Stomach (tissue), 9 donors: ENCODE results near the gene ALDOA. TPM values are rescaled to one million over a fixed set of nuclear protein-coding genes. Genes with fewer than 3 reads are reported as not detected.

Experiments used
- DNase-seq, 2 donors: peaks; one replicate each; pipeline versions ENCODE4 v3.0.0 to v3.0.0-alpha.2; 2013 to 2019
- H3K27ac ChIP-seq, 5 donors: fragments of 200-600 bp in 4 of 5; sonication (generic) in 4 of 5; one replicate each; pipeline ENCODE4 v1.5.1; 2013 to 2019; ENCODE audit warnings: mild to moderate bottlenecking in 1 of 5, moderate library complexity in 1 of 5
- H3K27me3 ChIP-seq, 3 donors: fragments of 200-600 bp; sonication (generic); one replicate each; pipeline ENCODE4 v1.5.1; 2017 to 2019; ENCODE audit warnings: mixed run types in 1 of 3
- H3K36me3 ChIP-seq, 4 donors: fragments of 200-600 bp; sonication (generic); 1 replicate in 3 of 4; 2 replicates in 1 of 4; pipeline ENCODE4 v1.5.1; 2016 to 2019
- H3K4me1 ChIP-seq, 4 donors: fragments of 200-600 bp; sonication (generic); one replicate each; pipeline ENCODE4 v1.5.1; 2016 to 2019
- H3K4me3 ChIP-seq, 4 donors: fragments of 200-600 bp; sonication (generic) in 3 of 4; one replicate each; pipeline ENCODE4 v1.5.1; 2016 to 2019; ENCODE audit warnings: mild to moderate bottlenecking in 1 of 4
- H3K9me3 ChIP-seq, 4 donors: fragments of 200-600 bp; sonication (generic); one replicate each; pipeline ENCODE4 v1.5.1; 2016 to 2019
- CTCF ChIP-seq, 7 experiments: fragments of 450-650 bp in 4 of 7; fragments of 200-600 bp in 3 of 7; sonication (generic) in 3 of 7; IDR thresholded peaks; one replicate each; pipeline ENCODE4 v1.5.1; 2016 to 2019; ENCODE audit warnings: antibody characterized with exemption in 7 of 7, control low read depth in 2 of 7, mild to moderate bottlenecking in 1 of 7
- EP300 ChIP-seq: sonication (generic); formaldehyde crosslinking; IDR thresholded peaks from one replicate; pipeline ENCODE4 v1.6.1; 2017; ENCODE audit warnings: antibody characterized with exemption
- POLR2A ChIP-seq, 4 donors: fragments of 450-650 bp; IDR thresholded peaks; one replicate each; pipeline ENCODE4 v1.6.1; 2016; ENCODE audit warnings: antibody characterized with exemption in 4 of 4, control low read depth in 2 of 4, mild to moderate bottlenecking in 1 of 4, moderate library complexity in 1 of 4
- POLR2AphosphoS5 ChIP-seq, 3 donors: sonication (generic); formaldehyde crosslinking; IDR thresholded peaks; one replicate each; pipeline ENCODE4 v1.6.1; 2016; ENCODE audit warnings: antibody characterized with exemption in 3 of 3
- WGBS, 5 donors: extraction: QIAGEN DNeasy Blood & Tissue Kit in 3 of 5; methylation state at CpG; one replicate each; pipeline versions ENCODE4 v1.1.5 to v1.1.7; 2013 to 2018; 5-methylcytosine and 5-hydroxymethylcytosine counted together
- intact Hi-C: fragments of 100-400 bp; cut with DNase I; formaldehyde crosslinking; loops from one replicate; pipeline ENCODE4 v1.15.1; 2023; ENCODE audit warnings: low total_unique reads
- polyA plus RNA-seq, 3 donors: library from polyadenylated mRNA; stranded (reverse); fragments of 200-250 nt; gene quantifications; one replicate each; pipeline ENCODE4 v1.2.3, GENCODE V29; 2013
- total RNA-seq, 5 donors: library from RNA; depleted of rRNA; stranded (reverse); fragments of >200 nt; gene quantifications; one replicate each; pipeline versions ENCODE4 v1.1.0 to v1.2.3, GENCODE V29; 2014 to 2016
- donor health status: healthy with polysubstance abuse.
- donor health status: Bipolar disorder and iron deficiency.
- donor health status: healthy.

ALDOA gene
- total and polyA plus RNA-seq, 8 donors, result 180 to 2,515 (median 807) TPM

- H3K36me3 ChIP-seq, result peaks cover 5 to 21% (median 16%) of the 10 kb centered on the region in 4 donors
- 10 to 15% (median 12%) methylated on average over 21 to 22 of the region's 22 CpGs for WGBS, 5 donors
- H3K27me3 ChIP-seq, result no peaks in the 10 kb centered on the region
- H3K4me3 ChIP-seq, result peak overlapping the region; percentile 48 to 66 (median 52)
- peaks cover 40 to 67% (median 55%) of the 10 kb centered on the region in 4 donors for H3K4me1 ChIP-seq
- H3K27ac ChIP-seq, result peak overlapping the region; percentile 13 to 99 (median 88)
- TF ChIP-seq POLR2AphosphoS5 (IDR thresholded peaks at IDR 0.05), result peak; percentile 20 to 56 (median 49)
- peak in 4 of 7 experiments; percentile 15 to 49 (median 36) for TF ChIP-seq CTCF (IDR thresholded peaks at IDR 0.05)
- TF ChIP-seq EP300, result no peak
- no peak for TF ChIP-seq POLR2A (IDR thresholded peaks at IDR 0.05)
- intact Hi-C loops, result no loop called here
- peaks cover 0 to 11% (median 7%) of the 10 kb centered on the region in 4 donors for H3K9me3 ChIP-seq
- peak; percentile 70 to 87 for DNase-seq
Measured at GRCh38 chr16:30092373-30093010, 26.9 kb downstream of the ALDOA start.

- no peaks in the 10 kb centered on the region for H3K27me3 ChIP-seq
- peak overlapping the region; percentile 90 to 99 (median 94) for H3K27ac ChIP-seq
- H3K9me3 ChIP-seq, result peaks cover 0 to 22% (median 12%) of the 10 kb centered on the region in 4 donors
- TF ChIP-seq POLR2AphosphoS5 (IDR thresholded peaks at IDR 0.05) (no peak), EP300 (no peak), CTCF (IDR thresholded peaks at IDR 0.05) (no peak), POLR2A (IDR thresholded peaks at IDR 0.05) (no peak)
- peak overlapping the region; percentile 63 to 89 (median 80) for H3K4me3 ChIP-seq
- DNase-seq, result peak in 1 of 2 donors; percentile 45
- H3K36me3 ChIP-seq, result peaks cover 5 to 21% (median 15%) of the 10 kb centered on the region in 4 donors
- 55 to 84% (median 81%) methylated on average over 11 of the region's 11 CpGs for WGBS, 5 donors
- intact Hi-C loops, result no loop called here
- peaks cover 40 to 62% (median 55%) of the 10 kb centered on the region in 4 donors for H3K4me1 ChIP-seq
Measured at GRCh38 chr16:30094541-30095165, 29.1 kb downstream of the ALDOA start.

GRCh38 chr16:30095166-30096078 is 29.9 kb downstream of the ALDOA start:
- H3K27me3 ChIP-seq, result no peaks in the 10 kb centered on the region
- DNase-seq, result peak in 1 of 2 donors; percentile 50
- H3K4me3 ChIP-seq, result peak overlapping the region; percentile 63 to 89 (median 80)
- intact Hi-C loops, result no loop called here
- H3K27ac ChIP-seq, result peak overlapping the region; percentile 90 to 99 (median 94)
- peaks cover 40 to 56% (median 54%) of the 10 kb centered on the region in 4 donors for H3K4me1 ChIP-seq
- H3K9me3 ChIP-seq, result peaks cover 0 to 22% (median 12%) of the 10 kb centered on the region in 4 donors
- TF ChIP-seq POLR2A (IDR thresholded peaks at IDR 0.05) (no peak), POLR2AphosphoS5 (IDR thresholded peaks at IDR 0.05) (no peak), CTCF (IDR thresholded peaks at IDR 0.05) (no peak), EP300 (no peak)
- WGBS, 5 donors, result 7 to 19% (median 9%) methylated on average over 22 to 47 of the region's 47 CpGs
- peaks cover 5 to 21% (median 15%) of the 10 kb centered on the region in 4 donors for H3K36me3 ChIP-seq
